Neural progenitor cell (in vitro differentiated cells): ENCODE data around the gene USP32. TPM values are rescaled to one million over a fixed set of nuclear protein-coding genes. Genes with fewer than 3 reads are reported as not detected.
A peak's percentile ranks its signal among the peaks of the same experiment; 100 is the strongest.
"Not testable (repeated sequence)": the region's sequence is repeated elsewhere in the genome, so short reads cannot be mapped to it uniquely, and the experiment has no call there.

Source experiments
- DNase-seq: peaks from one replicate; pipeline ENCODE4 v3.0.0-alpha.2; 2016; ENCODE audit warnings: low spot score
- H2AFZ ChIP-seq: fragments of 200-600 bp; sonication (generic); replicated peaks from 2 replicates; pipeline ENCODE4 v1.6.1; 2016; ENCODE audit warnings: antibody characterized with exemption
- H3F3A ChIP-seq: fragments of 200-600 bp; sonication (generic); 2 replicates; pipeline ENCODE4 v1.6.1; 2016; ENCODE audit warnings: antibody characterized with exemption, low read depth
- H3K27ac ChIP-seq: fragments of 200-600 bp; sonication (generic); 2 replicates; pipeline ENCODE4 v1.5.1; 2016; ENCODE audit warnings: mild to moderate bottlenecking
- H3K27me3 ChIP-seq: fragments of 200-600 bp; sonication (generic); 2 replicates; pipeline ENCODE4 v1.6.1; 2016; ENCODE audit warnings: mild to moderate bottlenecking, moderate library complexity
- H3K36me3 ChIP-seq: fragments of 200-600 bp; sonication (generic); 2 replicates; pipeline ENCODE4 v1.5.1; 2016
- H3K4me1 ChIP-seq: fragments of 200-600 bp; sonication (generic); 2 replicates; pipeline ENCODE4 v1.6.1; 2016; ENCODE audit warnings: mixed run types
- H3K4me2 ChIP-seq: fragments of 200-600 bp; sonication (generic); 2 replicates; pipeline ENCODE4 v1.6.1; 2016
- H3K4me3 ChIP-seq: fragments of 200-600 bp; sonication (generic); 2 replicates; pipeline ENCODE4 v1.5.1; 2016
- H3K79me2 ChIP-seq: fragments of 200-600 bp; sonication (generic); 2 replicates; pipeline ENCODE4 v1.6.1; 2016; ENCODE audit warnings: low read depth
- H3K9ac ChIP-seq: fragments of 200-600 bp; sonication (generic); 2 replicates; pipeline ENCODE4 v1.6.1; 2016
- H3K9me3 ChIP-seq: fragments of 200-600 bp; sonication (generic); 2 replicates; pipeline ENCODE4 v1.5.1; 2016; ENCODE audit warnings: low read depth
- H4K20me1 ChIP-seq: fragments of 200-600 bp; sonication (generic); 2 replicates; pipeline ENCODE4 v1.6.1; 2016; ENCODE audit warnings: low read depth
- H3K27ac Mint-ChIP-seq: 3 replicates; pipeline ENCODE4 v1.8.0; 2021; ENCODE audit warnings: mixed read lengths
- H3K27me3 Mint-ChIP-seq: 2 replicates; pipeline ENCODE4 v1.8.0; 2022; ENCODE audit warnings: low read depth, mild to moderate bottlenecking, inconsistent platforms, moderate library complexity, mixed read lengths; ENCODE audit not compliant: insufficient read depth
- H3K36me3 Mint-ChIP-seq: 3 replicates; pipeline ENCODE4 v1.8.0; 2021; ENCODE audit warnings: mixed read lengths
- H3K4me1 Mint-ChIP-seq: 3 replicates; pipeline ENCODE4 v1.8.0; 2021; ENCODE audit warnings: mixed read lengths
- H3K4me3 Mint-ChIP-seq: 3 replicates; pipeline ENCODE4 v1.8.0; 2021; ENCODE audit warnings: mild to moderate bottlenecking, moderate library complexity, mixed read lengths
- H3K9me3 Mint-ChIP-seq: 3 replicates; pipeline ENCODE4 v1.8.0; 2020; ENCODE audit warnings: mixed read lengths
- EZH2 ChIP-seq: fragments of 200-600 bp; sonication (generic); IDR thresholded peaks from 2 replicates; pipeline ENCODE4 v1.6.1; 2017; ENCODE audit warnings: antibody characterized with exemption, mild to moderate bottlenecking, moderate library complexity
- EZH2phosphoT487 ChIP-seq: fragments of 200-600 bp; sonication (generic); IDR thresholded peaks from 2 replicates; pipeline ENCODE4 v1.6.1; 2017; ENCODE audit warnings: antibody characterized with exemption
- total RNA-seq: library from RNA; depleted of rRNA; stranded (reverse); fragments of >200 nt; gene quantifications from 2 replicates; pipeline ENCODE4 v1.2.3, GENCODE V29; 2015; ENCODE audit warnings: low replicate concordance
- TF ChIP-seq, protein P1 (sequence below): fragments of 200-600 bp; sonication (generic); IDR thresholded peaks from 2 replicates; pipeline ENCODE4 v1.5.1; 2017; ENCODE audit warnings: antibody characterized with exemption, mild to moderate bottlenecking

The USP32 gene
- total RNA-seq, 1 donor from 2014 or later, result 45.0 TPM

- no peak overlapping the region for H3K4me3 ChIP-seq
- no peak for DNase-seq
- peaks cover 96% of the 10 kb centered on the region for H3K79me2 ChIP-seq
- Mint-ChIP-seq H3K27ac (no peak overlapping the region), H3K27me3 (no peaks in the 10 kb centered on the region), H3K36me3 (peaks cover under 1% of the 10 kb centered on the region), H3K4me3 (no peak overlapping the region), H3K4me1 (peaks cover 5% of the 10 kb centered on the region), H3K9me3 (no peaks in the 10 kb centered on the region)
- H3K4me1 ChIP-seq, result peaks cover 8% of the 10 kb centered on the region
- H3K9me3 ChIP-seq, result no peaks in the 10 kb centered on the region
- peaks cover 9% of the 10 kb centered on the region for H3F3A ChIP-seq
- H3K27ac ChIP-seq, result no peak overlapping the region
- no peak overlapping the region for H3K9ac ChIP-seq
- no peak overlapping the region for H2AFZ ChIP-seq
- no peak overlapping the region for H3K4me2 ChIP-seq
- TF ChIP-seq EZH2, result no peak
- TF ChIP-seq, protein P1, sequence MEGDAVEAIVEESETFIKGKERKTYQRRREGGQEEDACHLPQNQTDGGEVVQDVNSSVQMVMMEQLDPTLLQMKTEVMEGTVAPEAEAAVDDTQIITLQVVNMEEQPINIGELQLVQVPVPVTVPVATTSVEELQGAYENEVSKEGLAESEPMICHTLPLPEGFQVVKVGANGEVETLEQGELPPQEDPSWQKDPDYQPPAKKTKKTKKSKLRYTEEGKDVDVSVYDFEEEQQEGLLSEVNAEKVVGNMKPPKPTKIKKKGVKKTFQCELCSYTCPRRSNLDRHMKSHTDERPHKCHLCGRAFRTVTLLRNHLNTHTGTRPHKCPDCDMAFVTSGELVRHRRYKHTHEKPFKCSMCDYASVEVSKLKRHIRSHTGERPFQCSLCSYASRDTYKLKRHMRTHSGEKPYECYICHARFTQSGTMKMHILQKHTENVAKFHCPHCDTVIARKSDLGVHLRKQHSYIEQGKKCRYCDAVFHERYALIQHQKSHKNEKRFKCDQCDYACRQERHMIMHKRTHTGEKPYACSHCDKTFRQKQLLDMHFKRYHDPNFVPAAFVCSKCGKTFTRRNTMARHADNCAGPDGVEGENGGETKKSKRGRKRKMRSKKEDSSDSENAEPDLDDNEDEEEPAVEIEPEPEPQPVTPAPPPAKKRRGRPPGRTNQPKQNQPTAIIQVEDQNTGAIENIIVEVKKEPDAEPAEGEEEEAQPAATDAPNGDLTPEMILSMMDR, result no peak
- TF ChIP-seq EZH2phosphoT487, result no peak
- no peaks in the 10 kb centered on the region for H3K27me3 ChIP-seq
- no peaks in the 10 kb centered on the region for H3K36me3 ChIP-seq
- H4K20me1 ChIP-seq, result peaks cover 24% of the 10 kb centered on the region
Measured at GRCh38 chr17:60318326-60318725, 73.6 kb downstream of the USP32 start.

GRCh38 chr17:60315650-60316049 is 76.3 kb downstream of the USP32 start:
- peaks cover 11% of the 10 kb centered on the region for H3K4me1 ChIP-seq
- Mint-ChIP-seq H3K4me1 (peaks cover 7% of the 10 kb centered on the region), H3K36me3 (peaks cover 6% of the 10 kb centered on the region), H3K9me3 (peaks cover 3% of the 10 kb centered on the region), H3K4me3 (no peak overlapping the region), H3K27me3 (no peaks in the 10 kb centered on the region), H3K27ac (no peak overlapping the region)
- no peaks in the 10 kb centered on the region for H3K36me3 ChIP-seq
- H3K27me3 ChIP-seq, result no peaks in the 10 kb centered on the region
- H4K20me1 ChIP-seq, result peaks cover 15% of the 10 kb centered on the region
- TF ChIP-seq EZH2, result no peak
- TF ChIP-seq EZH2phosphoT487, result no peak
- TF ChIP-seq, protein P1, result no peak
- H3K4me3 ChIP-seq, result no peak overlapping the region
- no peak overlapping the region for H3K4me2 ChIP-seq
- H3F3A ChIP-seq, result peaks cover 11% of the 10 kb centered on the region
- no peak overlapping the region for H3K27ac ChIP-seq
- no peak overlapping the region for H3K9ac ChIP-seq
- H2AFZ ChIP-seq, result no peak overlapping the region
- H3K9me3 ChIP-seq, result no peaks in the 10 kb centered on the region
- no peak for DNase-seq
- H3K79me2 ChIP-seq, result peaks cover 96% of the 10 kb centered on the region

DNA sequence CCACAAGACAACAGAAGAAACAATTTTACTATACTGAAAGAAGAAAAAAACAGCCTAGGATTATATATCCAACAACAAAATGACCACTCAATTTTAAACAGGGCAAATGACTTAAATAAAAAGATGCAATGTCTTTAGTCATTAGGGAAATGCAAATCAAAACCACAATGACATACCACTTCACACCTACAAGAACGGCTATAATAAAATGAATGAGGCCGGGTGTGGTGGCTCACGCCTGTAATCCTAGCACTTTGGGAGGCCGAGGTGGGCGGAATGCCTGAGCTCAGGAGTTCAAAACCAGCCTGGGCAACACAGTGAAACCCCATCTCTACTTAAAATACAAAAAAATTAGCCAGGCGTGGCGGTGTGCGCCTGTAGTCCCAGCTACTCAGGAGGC is 77.0 kb downstream of the USP32 start:
- H3K36me3 Mint-ChIP-seq, H3K4me3 Mint-ChIP-seq, H3K9ac ChIP-seq, H3K4me2 ChIP-seq, H3K27me3 Mint-ChIP-seq, H3K9me3 Mint-ChIP-seq, H3K4me1 Mint-ChIP-seq, H3K4me3 ChIP-seq, DNase-seq, H3K27me3 ChIP-seq, H3K9me3 ChIP-seq, H3K27ac ChIP-seq, H3K36me3 ChIP-seq, H2AFZ ChIP-seq: not testable (repeated sequence)
- Histone ChIP-seq H4K20me1 (peaks cover 10% of the 10 kb centered on the region), H3K4me1 (peaks cover 11% of the 10 kb centered on the region), H3F3A (peaks cover 11% of the 10 kb centered on the region), H3K79me2 (peaks cover 96% of the 10 kb centered on the region)
- peak overlapping the region; percentile 31 for H3K27ac Mint-ChIP-seq

DNA sequence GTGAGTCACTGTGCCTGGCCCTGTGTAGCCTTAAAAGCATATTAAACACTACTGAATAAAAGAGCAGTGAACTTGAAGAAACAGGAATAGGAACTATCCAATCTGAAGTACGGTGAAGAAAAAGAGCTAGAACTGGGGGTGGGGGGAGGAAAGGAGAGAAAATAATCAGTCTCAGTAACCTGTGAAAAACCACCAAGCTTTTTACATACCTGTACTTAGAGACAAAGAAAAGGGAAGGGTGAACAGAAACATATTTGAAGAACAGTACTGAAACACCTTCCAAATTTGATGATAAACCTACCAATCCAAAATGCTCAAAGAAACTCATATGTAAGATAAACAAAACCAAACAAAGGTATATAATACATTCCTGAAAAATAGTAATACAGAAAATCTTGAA is 77.5 kb downstream of the USP32 start:
- Histone ChIP-seq H3K27me3 (no peaks in the 10 kb centered on the region), H3K36me3 (no peaks in the 10 kb centered on the region), H3K79me2 (peaks cover 96% of the 10 kb centered on the region), H3F3A (peaks cover 11% of the 10 kb centered on the region), H3K9ac (no peak overlapping the region), H4K20me1 (peaks cover 10% of the 10 kb centered on the region), H2AFZ (no peak overlapping the region), H3K27ac (no peak overlapping the region), H3K4me3 (no peak overlapping the region), H3K9me3 (no peaks in the 10 kb centered on the region), H3K4me1 (peaks cover 11% of the 10 kb centered on the region), H3K4me2 (no peak overlapping the region)
- peak overlapping the region; percentile 31 for H3K27ac Mint-ChIP-seq
- no peak overlapping the region for H3K4me3 Mint-ChIP-seq
- H3K36me3 Mint-ChIP-seq, result peaks cover 6% of the 10 kb centered on the region
- DNase-seq, result no peak
- H3K4me1 Mint-ChIP-seq, result peaks cover 7% of the 10 kb centered on the region
- TF ChIP-seq, protein P1, result no peak
- no peak for TF ChIP-seq EZH2phosphoT487
- TF ChIP-seq EZH2, result no peak
- H3K27me3 Mint-ChIP-seq, result peaks cover 2% of the 10 kb centered on the region
- peaks cover 3% of the 10 kb centered on the region for H3K9me3 Mint-ChIP-seq
